NCI-H1092 treated with DMSO at 0.1 percent for 48 hours (cell line): ENCODE data around the gene MACROH2A1.
A peak's percentile ranks its signal among the peaks of the same experiment; 100 is the strongest.

ENCODE experiments used
- DNase-seq: peaks from one replicate; lab custom pipeline; 2025; lab: John Stamatoyannopoulos, UW

MACROH2A1 gene

GRCh38 chr5:135435467-135436330, 36.7 kb upstream of the MACROH2A1 start:
- DNase-seq = no peak

GRCh38 chr5:135434591-135435466, 35.8 kb upstream of the MACROH2A1 start:
- no peak for DNase-seq

- DNase-seq = no peak
Observed at GRCh38 chr5:135433681-135434426, 34.8 kb upstream of the MACROH2A1 start.

GRCh38 chr5:135432113-135432512, 33.1 kb upstream of the MACROH2A1 start:
- no peak for DNase-seq

GRCh38 chr5:135430135-135430437, 31.1 kb upstream of the MACROH2A1 start:
- DNase-seq = no peak

GRCh38 chr5:135429301-135430134, 30.5 kb upstream of the MACROH2A1 start:
- peak; percentile 19 for DNase-seq

- DNase-seq = no peak
Observed at GRCh38 chr5:135428586-135428985, 29.6 kb upstream of the MACROH2A1 start.

- peak; percentile 5 for DNase-seq
Observed at GRCh38 chr5:135426102-135427082, 27.4 kb upstream of the MACROH2A1 start.

GRCh38 chr5:135425641-135426040, 26.6 kb upstream of the MACROH2A1 start:
- no peak for DNase-seq

GRCh38 chr5:135423846-135424168, 24.8 kb upstream of the MACROH2A1 start:
- no peak for DNase-seq

GRCh38 chr5:135423146-135423845, 24.3 kb upstream of the MACROH2A1 start:
- no peak for DNase-seq

- no peak for DNase-seq
Observed at GRCh38 chr5:135422419-135422818, 23.4 kb upstream of the MACROH2A1 start.

- DNase-seq = no peak
Observed at GRCh38 chr5:135417083-135417482, 18.1 kb upstream of the MACROH2A1 start.

GRCh38 chr5:135405082-135405481, 6.1 kb upstream of the MACROH2A1 start:
- no peak for DNase-seq

GRCh38 chr5:135402031-135402430, 3.0 kb upstream of the MACROH2A1 start:
- no peak for DNase-seq

GRCh38 chr5:135400866-135401265, 1.8 kb upstream of the MACROH2A1 start:
- no peak for DNase-seq

- no peak for DNase-seq
Observed at GRCh38 chr5:135399794-135400542, 937 bp upstream of the MACROH2A1 start.

- peak; percentile 27 for DNase-seq
Observed at GRCh38 chr5:135398160-135398854, 724 bp downstream of the MACROH2A1 start.
